GM18520 (cell line): Measurements from ENCODE around the gene SREBF2.
"Not testable (repeated sequence)": the region's sequence is repeated elsewhere in the genome, so short reads cannot be mapped to it uniquely, and the experiment has no call there.

Experiments
- ATAC-seq: cut with Tn5 transposase; IDR thresholded peaks from one replicate; pipeline ENCODE4 v1.9.1; 2021; ENCODE audit not compliant: unreplicated experiment

SREBF2 gene

GRCh38 chr22:41841085-41841712 is 8.3 kb downstream of the SREBF2 start:
- no peak for ATAC-seq

- ATAC-seq: no peak
Measured at GRCh38 chr22:41842996-41843970, 10.4 kb downstream of the SREBF2 start.

- ATAC-seq: no peak
Measured at GRCh38 chr22:41844036-41844435, 11.1 kb downstream of the SREBF2 start.

DNA sequence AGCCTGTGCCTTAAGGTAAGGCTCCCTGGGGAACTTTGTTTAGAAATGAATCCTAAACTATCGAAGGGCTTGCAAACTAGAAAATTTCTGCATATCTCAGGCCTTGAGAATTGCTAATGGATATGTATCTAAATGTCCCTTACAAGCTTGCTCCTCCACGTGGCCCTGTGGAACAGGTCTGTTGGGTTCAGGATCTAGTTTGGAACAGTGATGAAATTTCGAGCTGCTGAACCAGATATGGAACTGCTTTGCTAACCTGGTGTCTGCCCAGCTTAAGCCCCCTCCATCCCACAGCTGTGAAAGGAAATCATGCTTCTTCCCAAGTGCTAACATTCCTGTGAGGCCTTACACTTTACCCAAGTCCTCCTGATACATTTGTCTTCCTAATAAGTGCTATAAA is 11.6 kb downstream of the SREBF2 start:
- ATAC-seq: no peak

GRCh38 chr22:41845380-41846267 is 12.7 kb downstream of the SREBF2 start:
- ATAC-seq: no peak

- no peak for ATAC-seq
Measured at GRCh38 chr22:41846268-41846987, 13.5 kb downstream of the SREBF2 start.

DNA sequence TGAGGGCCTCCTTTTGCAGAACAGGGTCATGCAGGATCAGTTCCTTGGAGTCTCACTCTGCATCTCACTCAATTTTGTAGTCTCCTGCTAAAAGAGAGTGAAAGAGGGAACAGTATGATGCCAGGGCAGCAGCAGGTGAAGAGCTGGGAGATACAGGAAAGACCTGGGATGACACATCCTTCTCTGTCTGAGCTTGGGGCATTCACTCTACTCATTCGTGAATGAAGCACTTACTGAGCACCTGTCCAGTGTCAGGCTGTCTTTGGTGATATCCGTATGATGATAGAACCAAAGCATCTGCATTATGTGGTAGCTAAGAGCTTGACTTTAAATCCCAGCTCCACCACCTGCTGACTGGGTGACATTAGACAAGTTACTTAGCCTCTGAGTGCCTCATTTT is 14.4 kb downstream of the SREBF2 start:
- ATAC-seq: no peak

- ATAC-seq: no peak
Measured at GRCh38 chr22:41848468-41848867, 15.6 kb downstream of the SREBF2 start.

GRCh38 chr22:41856469-41856868 is 23.6 kb downstream of the SREBF2 start:
- no peak for ATAC-seq

DNA sequence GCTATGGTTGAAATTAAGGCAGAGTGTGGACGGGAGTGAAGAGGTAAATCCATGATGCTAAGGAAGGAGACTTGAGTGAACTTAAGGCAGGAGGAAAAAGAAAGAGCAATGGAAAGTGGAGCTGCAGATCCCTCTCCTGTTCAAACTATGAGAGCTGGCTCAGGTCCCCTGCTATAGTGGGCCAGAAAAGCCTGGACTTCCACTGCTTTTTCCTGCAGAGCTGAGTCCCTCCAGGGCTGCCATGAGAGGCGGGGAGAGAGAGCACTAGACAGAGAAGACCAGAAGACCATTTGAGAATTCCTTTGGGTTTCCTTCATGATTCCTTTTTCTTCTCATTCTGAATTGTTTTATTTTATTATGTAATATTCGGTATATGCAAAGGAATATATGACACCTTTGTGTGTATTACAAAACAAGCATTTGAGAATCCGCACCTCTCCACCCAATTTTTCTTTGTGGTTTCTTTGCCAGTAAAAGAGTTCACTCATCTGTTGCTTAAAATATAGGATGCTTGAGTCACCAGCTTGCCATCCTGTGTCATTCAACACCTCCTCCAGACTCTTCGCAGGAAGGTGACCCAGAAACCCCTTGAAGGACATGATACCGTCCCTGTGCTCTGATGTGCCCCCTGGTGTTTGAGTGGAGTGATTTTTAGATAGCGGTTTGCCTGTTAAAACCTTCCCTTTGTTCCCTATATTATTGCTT is 24.4 kb downstream of the SREBF2 start:
- ATAC-seq: no peak

- ATAC-seq: no peak
Measured at GRCh38 chr22:41857860-41858199, 24.9 kb downstream of the SREBF2 start.

- peak; percentile 27 for ATAC-seq
Measured at GRCh38 chr22:41862160-41862529, 29.2 kb downstream of the SREBF2 start.

DNA sequence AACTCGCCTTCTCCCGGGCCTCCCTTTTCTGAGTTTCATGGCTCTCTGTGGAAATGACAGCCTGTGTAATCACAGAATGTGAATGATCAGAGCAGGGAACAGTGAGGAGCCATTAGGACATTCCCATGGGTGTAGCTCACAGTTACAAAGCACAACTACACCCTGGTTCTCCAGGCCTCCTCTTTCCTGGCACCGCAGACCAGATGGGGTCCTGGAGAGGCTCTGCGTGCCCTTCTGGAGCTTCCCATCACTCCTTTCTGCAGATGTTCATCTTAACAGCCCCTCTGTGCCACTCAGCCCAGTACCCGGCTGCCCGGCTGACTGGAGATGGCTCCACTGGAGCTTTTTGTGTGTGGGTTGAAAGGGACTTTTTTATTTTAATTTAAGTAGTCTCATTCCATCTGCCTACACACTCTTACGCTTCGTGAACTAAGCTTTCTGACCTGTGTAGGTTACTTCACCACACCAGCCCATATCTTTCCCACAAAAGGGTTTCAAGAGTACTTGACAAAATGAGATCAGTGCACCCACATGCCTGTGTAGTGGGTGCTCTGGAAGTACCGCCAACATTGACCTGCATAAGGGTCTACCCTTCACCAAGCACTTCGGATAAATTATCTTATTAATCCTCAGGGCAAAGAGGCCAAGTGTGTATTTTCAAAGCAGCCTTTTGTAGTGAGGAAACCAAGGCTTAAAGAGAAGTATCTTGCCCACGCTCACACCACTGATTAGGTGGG is 29.8 kb downstream of the SREBF2 start:
- peak; percentile 61 for ATAC-seq

GRCh38 chr22:41863472-41863871 is 30.6 kb downstream of the SREBF2 start:
- ATAC-seq: no peak

DNA sequence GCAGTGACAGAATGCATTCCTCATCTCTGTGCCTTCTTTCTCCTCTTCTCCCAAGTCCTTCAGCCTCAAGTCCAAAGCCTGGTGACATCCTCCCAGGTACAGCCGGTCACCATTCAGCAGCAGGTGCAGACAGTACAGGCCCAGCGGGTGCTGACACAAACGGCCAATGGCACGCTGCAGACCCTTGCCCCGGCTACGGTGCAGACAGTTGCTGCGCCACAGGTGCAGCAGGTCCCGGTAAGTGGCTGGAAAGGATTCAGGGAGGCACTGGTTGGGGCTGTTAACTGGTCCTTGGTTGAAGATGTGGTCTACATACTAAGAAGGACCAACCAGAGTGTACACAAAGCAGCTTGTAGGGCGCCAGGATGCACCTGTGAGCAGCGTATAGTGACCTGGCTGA is 35.7 kb downstream of the SREBF2 start:
- ATAC-seq: no peak

GRCh38 chr22:41870081-41870480 is 37.2 kb downstream of the SREBF2 start:
- ATAC-seq: not testable (repeated sequence)

- no peak for ATAC-seq
Measured at GRCh38 chr22:41870786-41871185, 37.9 kb downstream of the SREBF2 start.

- ATAC-seq: peak; percentile 66
Measured at GRCh38 chr22:41873391-41873790, 40.5 kb downstream of the SREBF2 start.

GRCh38 chr22:41874090-41874489 is 41.2 kb downstream of the SREBF2 start:
- no peak for ATAC-seq
